Right ventricle myocardium inferior (tissue), 1 donor: ENCODE measurements around the gene NUP50. TPM values are rescaled to one million over a fixed set of nuclear protein-coding genes. Genes with fewer than 3 reads are reported as not detected.
A peak's percentile ranks its signal among the peaks of the same experiment; 100 is the strongest.

Experiments used
- ATAC-seq: fragments of 200-7000 bp; cut with Tn5 transposase; one replicate; pipeline ENCODE4 v1.9.1; 2020; ENCODE audit warnings: mild to moderate bottlenecking, moderate library complexity
- DNase-seq: peaks from one replicate; pipeline ENCODE4 v3.0.0; 2021; ENCODE audit errors: missing footprints
- intact Hi-C: fragments of 100-400 bp; cut with DNase I; formaldehyde crosslinking; loops from one replicate; pipeline ENCODE4 v1.11.0; 2022
- total RNA-seq: library from RNA; stranded (reverse); fragmentation: NEBNext Ultra II Directional; extraction: Animal tissue kit (Norgen Biotek cat#: 25700); gene quantifications from one replicate; pipeline ENCODE4 v1.2.1, GENCODE V29; 2021
- donor health status: DM: no; HTN: yes; CAD: no; lungs with severe emphysema.

NUP50 gene
- total RNA-seq, 1 donor from 2014 or later, result 15.2 TPM

GRCh38 chr22:45157907-45158306 lies 5.8 kb upstream of the NUP50 start:
- no peak for ATAC-seq
- DNase-seq, result no peak
- intact Hi-C loops, result no loop called here

GRCh38 chr22:45159652-45160462 lies 3.9 kb upstream of the NUP50 start:
- no peak for ATAC-seq

GRCh38 chr22:45162531-45162930 lies 1.2 kb upstream of the NUP50 start:
- intact Hi-C loops, result loop anchor here (5.0 to 10.0 kb wide), 3 partner anchors 80 to 152 kb away; partner anchors contain the start of gene KIAA0930
- ATAC-seq, result no peak
- no peak for DNase-seq

More at GRCh38 chr22:45159652-45160462, 3.9 kb upstream of the NUP50 start:
- intact Hi-C loops, result loop anchor here (5.0 to 10.0 kb wide), 3 partner anchors 82 to 155 kb away; partner anchors contain the start of gene KIAA0930
- no peak for DNase-seq

- DNase-seq, result no peak
- peak; percentile 38 for ATAC-seq
- intact Hi-C loops, result loop anchor here (5.0 to 10.0 kb wide), 3 partner anchors 79 to 152 kb away; partner anchors contain the start of gene KIAA0930
Measured at GRCh38 chr22:45163099-45163450, 650 bp upstream of the NUP50 start.

- intact Hi-C loops, result loop anchor here (5.0 to 10.0 kb wide), 3 partner anchors 78 to 150 kb away; partner anchors contain the start of gene KIAA0930
- ATAC-seq (peak; percentile 33), DNase-seq (no peak)
Measured at GRCh38 chr22:45164270-45165088, 754 bp downstream of the NUP50 start.

GRCh38 chr22:45166932-45167331 lies 3.2 kb downstream of the NUP50 start:
- ATAC-seq (no peak), DNase-seq (no peak)
- intact Hi-C loops, result loop anchor here (10.0 kb wide), 1 partner anchor 148 kb away; no protein-coding TSS in a partner anchor

GRCh38 chr22:45169591-45170466 lies 6.1 kb downstream of the NUP50 start:
- DNase-seq (no peak), ATAC-seq (no peak)
- intact Hi-C loops, result loop anchor here (10.0 kb wide), 1 partner anchor 145 kb away; no protein-coding TSS in a partner anchor

- ATAC-seq (no peak), DNase-seq (no peak)
- intact Hi-C loops, result no loop called here
Measured at GRCh38 chr22:45171830-45172229, 8.1 kb downstream of the NUP50 start.

GRCh38 chr22:45172881-45173585 lies 9.3 kb downstream of the NUP50 start:
- DNase-seq (no peak), ATAC-seq (no peak)
- intact Hi-C loops, result no loop called here

- intact Hi-C loops, result no loop called here
- ATAC-seq, result no peak
- DNase-seq, result no peak
Measured at GRCh38 chr22:45179276-45180049, 15.7 kb downstream of the NUP50 start.

- DNase-seq (no peak), ATAC-seq (no peak)
- intact Hi-C loops, result no loop called here
Measured at GRCh38 chr22:45180146-45180679, 16.5 kb downstream of the NUP50 start.

- intact Hi-C loops, result no loop called here
- ATAC-seq (no peak), DNase-seq (no peak)
Measured at GRCh38 chr22:45181240-45181639, 17.5 kb downstream of the NUP50 start.

GRCh38 chr22:45181766-45182165 lies 18.0 kb downstream of the NUP50 start:
- ATAC-seq (no peak), DNase-seq (no peak)
- intact Hi-C loops, result no loop called here

- ATAC-seq (no peak), DNase-seq (no peak)
- intact Hi-C loops, result no loop called here
Measured at GRCh38 chr22:45183974-45184373, 20.2 kb downstream of the NUP50 start.

- DNase-seq, result no peak
- no peak for ATAC-seq
- intact Hi-C loops, result no loop called here
Measured at GRCh38 chr22:45185718-45186514, 22.2 kb downstream of the NUP50 start.

GRCh38 chr22:45187891-45188290 lies 24.2 kb downstream of the NUP50 start:
- intact Hi-C loops, result no loop called here
- ATAC-seq, result no peak

More at GRCh38 chr22:45187891-45188290, 24.2 kb downstream of the NUP50 start:
- DNase-seq, result no peak
